CD4-positive, alpha-beta T cell treated with Interleukin-4 for 4 hours (primary cell): ENCODE measurements around the gene ERI3.

Experiments
- DNase-seq: peaks from one replicate; pipeline ENCODE4 v3.0.0-alpha.2; 2020

Gene ERI3

DNA sequence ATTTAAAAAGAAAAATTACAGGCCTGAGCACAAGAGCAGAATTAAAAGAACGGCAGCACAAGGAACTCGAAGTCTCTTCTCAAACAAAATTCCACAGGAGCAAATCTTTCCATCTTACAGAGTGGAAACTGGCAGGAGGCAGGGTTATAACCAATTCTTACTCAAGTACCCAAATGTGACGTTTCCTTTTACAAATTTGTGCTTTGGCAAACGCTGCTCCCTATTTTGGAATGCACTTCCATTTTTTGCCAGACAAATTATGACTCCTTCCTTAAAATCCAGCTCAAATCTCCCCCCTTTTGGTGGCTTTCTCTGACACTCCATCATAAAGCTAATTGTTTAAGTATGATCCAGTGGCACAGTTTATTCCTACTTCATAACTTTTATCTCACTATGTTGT is 7.8 kb downstream of the ERI3 start:
- no peak for DNase-seq

DNA sequence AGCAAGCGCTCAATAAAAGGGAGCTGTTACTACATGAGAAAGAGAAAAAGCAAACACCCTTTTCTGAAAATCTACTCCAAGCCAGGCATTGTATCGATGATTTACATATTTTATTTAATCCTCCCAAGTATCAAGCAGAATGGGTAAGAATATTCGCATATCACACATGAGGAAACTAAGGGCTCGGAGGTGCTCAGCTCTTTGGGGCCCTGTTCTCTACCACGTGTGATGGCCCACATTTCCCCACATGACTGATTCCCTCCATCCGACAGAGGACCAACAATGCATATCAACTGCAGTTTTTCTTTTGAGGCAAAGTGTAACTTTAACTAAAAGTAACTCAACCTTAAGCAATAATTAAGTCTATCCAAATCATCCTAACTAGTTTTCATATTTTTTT is 8.2 kb downstream of the ERI3 start:
- DNase-seq = no peak

DNA sequence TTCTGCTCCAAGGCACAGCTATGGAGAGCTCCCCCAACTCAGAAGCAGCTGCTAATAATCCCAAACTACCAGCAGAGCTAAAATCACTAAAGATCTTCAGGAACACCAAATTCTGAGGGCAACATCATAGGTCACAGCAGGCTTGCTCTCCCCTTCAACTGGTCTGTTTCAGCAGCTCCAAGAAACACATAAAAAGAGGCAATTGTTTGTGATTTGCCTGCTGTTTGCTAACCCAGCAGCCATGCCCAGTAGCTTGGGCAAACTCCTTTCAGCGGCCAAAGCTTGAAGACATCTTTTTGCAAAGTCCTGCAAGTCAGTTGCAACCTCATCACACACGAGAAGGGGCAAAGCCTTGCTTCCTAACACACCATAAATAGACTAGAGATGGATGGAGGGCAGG is 8.9 kb downstream of the ERI3 start:
- no peak for DNase-seq

DNA sequence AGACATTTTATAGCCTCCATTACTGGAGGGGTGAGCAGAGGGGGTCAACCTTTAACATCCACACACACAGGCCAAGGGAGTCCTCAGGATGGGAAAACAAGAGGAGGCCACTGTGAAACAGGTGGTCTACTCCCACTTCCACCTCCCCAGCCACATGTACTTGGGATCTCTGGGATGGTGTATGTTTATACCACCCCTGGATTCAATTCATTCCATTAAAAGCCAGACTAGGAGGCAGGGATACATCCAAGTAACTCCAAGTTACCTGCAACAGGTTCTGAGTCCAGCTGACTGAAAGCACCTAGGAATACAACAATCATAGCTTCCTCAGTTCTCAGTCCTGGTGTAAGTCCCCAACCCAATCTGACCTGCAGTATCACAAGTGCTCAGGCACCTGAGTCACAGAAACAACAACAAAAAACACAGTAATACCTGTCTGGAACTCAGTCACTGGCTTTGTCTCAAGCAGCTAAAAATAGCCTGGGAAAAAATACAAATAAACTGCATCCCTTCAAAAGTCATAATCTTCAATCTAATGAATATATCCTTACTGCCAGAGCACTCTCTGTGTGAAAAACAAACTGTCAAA is 9.8 kb downstream of the ERI3 start:
- no peak for DNase-seq

DNA sequence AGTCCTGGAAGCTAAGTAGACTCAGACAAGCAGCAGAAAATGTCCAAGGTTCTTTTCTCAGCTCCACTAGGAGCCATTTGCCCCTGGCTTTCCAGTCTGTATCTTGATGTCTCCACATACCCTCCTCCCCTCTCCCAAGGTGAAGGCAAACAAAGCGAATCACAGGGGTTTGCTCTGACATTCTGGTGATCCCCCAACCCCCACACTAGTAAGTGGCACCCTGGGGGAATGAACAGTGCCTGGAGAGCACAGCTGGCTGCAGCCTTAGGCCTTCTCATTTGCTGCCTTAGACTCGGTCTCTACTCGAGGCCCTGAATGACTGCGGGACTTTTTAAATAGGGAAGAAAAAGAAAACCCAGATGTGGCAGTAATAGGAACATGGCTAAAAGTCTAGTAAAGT is 15.3 kb downstream of the ERI3 start:
- no peak for DNase-seq

DNA sequence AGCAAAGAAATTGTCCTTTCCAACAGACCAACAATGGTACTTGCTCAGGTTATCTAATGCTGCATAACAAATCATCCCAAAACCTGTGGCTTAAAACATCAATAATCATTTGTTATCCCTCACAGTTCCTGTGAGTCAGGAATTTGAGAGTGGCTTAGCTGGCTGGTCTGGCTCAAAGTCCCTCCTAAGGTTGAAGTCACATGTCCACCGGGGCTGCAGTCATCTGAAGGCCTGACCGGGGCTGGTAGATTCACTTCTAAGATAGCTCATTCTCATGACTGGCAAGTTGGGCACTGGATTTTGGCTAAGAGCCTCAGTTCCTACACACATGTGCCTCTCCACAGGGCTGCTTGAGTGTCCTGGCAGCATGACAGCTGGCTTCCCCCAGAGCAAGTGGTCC is 16.9 kb downstream of the ERI3 start:
- no peak for DNase-seq

DNA sequence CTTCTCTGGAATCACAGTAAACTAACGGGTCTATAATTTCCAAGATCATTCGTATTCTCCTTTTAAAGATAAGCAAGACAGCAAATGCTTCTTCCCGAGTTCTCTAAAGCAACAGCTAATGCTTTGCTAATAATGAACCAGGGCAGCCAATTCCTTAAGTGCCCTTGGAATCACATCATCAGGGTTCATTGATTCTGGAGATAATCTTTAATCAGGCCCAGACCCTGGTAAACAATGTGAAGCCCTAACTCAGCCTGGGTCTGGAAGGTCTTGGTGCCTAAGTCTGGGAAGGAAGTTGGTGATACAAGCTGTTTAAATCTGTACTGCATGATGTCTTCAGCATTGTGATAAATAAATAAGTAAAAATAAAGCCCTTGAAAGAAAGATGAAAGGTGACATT is 18.4 kb downstream of the ERI3 start:
- no peak for DNase-seq

DNA sequence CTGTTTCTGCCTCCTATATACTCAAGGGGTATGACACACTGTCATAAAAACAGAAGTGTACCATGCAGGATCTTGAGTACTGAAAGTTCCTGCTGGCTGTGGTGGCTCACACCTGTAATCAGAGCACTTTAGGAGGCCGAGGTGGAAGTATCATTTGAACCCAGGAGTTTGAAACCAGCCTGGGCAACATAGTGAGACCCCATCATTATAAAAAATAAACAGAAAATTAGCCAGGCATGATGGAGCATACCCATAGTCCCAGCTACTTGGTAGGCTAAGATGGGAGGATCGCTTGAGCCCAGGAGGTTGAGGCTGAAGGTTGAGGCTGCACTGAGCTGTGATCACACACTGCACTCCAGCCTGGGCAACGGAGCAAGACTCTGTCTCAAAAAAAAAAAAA is 20.1 kb downstream of the ERI3 start:
- no peak for DNase-seq

DNA sequence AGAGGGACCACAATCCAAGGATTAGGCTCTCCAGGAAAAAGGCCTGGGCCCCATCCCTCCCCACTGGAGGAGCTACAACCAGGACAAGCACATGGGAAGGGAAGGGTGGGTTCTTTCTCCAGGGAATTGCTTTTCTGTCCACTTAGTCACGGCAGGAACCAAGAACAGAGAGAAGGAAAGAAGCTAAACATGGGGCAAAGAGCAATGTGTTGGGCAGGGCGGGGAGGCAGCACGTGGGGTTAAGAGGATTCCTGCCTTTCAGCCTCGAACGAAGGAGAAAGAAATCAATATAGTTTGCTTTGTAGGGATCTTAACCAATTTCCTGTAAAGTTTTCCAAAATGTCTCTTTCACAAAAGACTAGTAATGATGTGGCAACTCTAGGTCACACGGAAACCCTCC is 21.7 kb downstream of the ERI3 start:
- no peak for DNase-seq

DNA sequence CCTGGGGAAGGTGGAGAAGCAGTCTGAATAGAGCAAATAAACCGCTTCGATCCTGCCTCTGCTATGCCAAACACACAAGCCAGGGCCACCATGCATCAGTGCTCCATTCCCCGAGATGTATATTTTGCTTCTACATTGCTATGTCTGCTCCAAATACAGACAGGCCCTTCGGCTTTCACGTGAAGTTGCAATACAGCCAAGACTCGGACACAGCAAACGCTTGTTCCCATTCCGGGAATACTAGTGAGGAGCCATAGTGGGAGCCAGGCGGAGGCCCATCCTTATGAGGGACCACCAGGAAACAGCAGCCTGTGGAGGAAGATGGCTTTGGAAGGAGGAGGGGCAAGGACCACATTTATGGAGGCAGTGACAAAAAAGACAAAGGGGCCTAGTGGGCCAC is 22.6 kb downstream of the ERI3 start:
- no peak for DNase-seq

DNA sequence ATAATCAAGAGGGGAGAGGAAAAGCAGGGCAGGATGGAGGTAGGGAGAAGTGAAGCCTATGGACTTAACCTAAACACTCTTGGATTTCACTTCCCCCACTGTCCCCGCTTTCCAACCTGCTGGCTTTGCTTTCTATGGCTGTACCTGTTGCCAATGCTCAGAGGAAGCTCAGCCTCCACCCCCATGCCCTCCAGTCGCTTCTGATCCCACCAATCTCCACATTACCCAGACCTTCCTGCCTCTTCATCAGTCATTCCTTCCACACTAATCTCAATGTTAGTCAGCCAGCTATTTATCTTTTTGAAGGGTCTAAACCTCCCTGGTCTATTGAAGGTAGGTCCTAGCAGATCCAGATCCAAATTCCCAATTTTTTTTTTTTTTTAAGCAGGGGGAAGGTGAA is 24.1 kb downstream of the ERI3 start:
- no peak for DNase-seq

DNA sequence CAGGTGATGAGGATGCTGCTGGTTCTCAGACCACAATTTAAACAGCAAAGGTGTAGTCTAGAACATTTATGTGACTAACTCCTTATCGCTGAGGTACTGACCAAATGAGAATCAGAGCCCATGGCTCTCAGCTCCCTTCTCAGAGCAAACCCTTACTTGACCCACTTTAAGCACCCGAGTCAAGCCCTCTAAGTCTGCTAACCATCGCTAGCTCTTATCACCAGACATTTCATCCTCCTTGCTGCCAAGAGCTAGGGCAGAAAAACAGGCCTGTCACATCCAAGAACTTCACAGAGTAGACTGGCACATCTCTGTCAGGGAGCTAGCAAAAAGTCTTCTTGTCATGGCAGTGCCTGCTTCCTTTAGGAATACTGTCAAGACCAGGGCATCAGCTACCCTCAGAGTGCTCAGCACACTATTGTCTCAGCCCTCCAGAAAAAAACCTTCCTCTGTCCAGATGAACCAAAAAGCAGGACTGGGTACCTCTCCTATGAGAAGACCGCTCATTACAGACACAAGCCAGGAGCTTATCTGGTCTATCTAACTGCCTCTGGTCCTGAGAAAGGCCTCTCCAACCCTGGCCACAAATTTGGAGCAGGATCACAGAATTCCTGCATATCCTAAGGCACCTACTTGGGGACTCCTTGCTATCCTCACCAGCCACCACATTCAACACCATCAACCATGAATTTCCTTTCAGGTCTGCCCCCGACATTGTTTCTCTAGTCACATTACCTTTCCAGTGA is 26.2 kb downstream of the ERI3 start:
- DNase-seq = no peak

DNA sequence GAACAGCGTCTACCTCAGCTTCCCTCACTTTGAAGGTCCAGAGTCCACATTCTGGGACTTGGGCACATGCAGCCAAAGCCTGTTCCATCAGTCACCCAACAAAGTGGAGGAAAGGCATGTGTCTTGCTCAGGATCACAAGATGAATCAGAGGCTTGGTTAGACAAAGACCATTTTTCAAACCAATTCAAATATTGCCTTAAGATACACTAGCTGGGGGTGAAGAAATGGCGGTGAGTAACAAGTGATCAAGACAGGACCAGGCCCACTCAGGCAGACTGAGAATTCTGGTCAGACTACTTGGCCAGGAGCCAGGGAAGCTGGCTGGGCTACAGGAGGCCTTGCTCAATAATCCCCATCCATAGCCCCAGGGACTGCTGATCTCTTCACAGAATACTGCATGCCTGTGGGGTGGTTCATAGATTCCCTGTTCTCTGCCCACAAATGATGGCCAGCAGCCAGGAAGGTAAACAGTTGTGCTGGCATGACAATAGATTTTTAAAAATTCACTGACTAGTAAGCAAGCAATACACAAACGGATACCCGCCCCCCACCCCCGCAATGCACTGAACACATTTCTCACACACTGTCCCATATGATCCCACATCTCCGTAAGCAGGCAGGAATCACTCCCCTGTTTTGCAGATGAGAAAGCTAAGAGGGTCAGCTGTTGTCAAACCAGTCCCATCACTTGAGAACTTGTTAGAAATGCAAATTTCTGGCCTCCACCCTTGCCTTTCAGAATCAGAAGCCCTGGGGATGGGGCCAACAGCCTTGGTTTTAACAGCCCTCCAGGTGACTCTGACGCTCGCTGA is 27.2 kb downstream of the ERI3 start:
- no peak for DNase-seq

DNA sequence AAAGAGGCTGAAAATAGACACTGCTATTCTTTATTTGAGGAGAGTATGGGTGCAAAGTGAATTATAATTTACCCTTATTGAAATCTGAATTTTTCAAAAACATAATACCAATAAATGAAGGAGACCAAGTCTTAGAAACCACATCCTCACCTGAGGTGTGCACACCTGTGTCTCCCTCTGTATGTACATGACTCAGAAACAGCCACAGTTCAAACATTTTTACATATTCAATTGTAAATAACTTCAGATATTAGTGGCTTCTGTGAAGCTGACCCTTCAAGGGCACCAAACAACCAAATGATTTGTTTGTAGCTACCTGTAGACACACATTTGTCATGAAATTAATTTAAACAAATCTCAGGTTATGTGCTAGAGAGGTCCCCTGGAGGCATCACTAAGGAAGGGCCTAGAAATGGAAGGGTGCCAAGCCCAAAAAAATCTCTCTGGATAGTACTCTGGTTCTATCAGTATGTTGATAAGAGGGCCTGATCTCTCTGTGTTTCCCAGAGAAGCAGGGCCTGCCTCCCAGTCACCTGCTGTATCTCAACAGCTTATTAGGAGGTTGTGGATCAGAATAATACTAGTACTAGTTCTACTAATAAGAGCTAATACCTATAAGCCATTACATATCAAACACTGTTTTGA is 28.1 kb downstream of the ERI3 start:
- no peak for DNase-seq

DNA sequence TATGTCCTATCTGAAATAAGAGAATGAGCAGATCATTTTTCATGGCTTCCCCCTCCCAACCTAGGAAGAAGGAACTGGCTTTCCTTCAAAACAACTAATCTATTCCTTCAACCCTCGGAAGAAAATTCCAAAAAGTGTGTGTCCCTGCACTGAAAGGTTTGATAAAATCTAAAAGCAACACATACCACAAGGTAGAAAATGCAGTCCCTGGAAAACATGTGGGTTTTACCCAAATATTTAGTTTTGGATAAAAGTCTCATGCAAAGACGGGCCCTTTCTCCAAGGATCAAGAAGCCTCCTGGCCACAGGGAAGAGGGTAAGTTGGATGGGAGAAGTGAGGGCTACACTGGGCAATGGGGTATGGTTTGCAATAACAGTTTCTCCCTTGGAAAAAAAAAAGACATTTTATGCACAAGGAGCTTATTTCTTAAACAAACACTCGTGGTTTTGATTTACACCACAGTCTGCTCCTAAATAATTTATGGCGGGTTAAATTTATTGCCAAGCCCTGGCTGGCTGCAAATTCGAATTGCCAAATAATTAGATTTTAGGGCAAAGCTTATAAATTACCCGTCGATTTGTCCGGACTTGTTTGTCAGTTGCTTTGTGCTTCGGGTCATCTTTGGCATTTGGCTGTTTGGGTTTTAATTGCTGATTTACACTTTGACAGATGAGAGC is 28.9 kb downstream of the ERI3 start:
- DNase-seq = no peak

DNA sequence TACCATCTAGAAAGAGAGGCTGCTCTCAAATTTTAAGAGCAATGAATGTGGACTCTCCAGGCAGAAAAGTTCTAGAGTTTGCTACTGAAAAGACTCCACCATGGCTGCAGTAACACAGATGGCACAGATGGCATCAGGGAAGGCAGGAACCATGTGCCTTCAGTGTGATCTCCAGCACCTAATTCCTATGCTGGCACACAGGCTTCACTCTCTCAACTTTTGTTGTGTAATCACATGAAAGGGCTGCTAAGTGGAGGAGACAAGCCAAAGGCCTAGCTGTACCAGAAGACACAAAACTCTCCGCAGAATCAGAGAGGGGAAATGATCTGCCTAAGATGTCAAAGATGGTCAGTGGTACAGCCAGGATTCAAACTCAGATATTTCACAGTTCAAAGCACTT is 31.1 kb downstream of the ERI3 start:
- DNase-seq = no peak

DNA sequence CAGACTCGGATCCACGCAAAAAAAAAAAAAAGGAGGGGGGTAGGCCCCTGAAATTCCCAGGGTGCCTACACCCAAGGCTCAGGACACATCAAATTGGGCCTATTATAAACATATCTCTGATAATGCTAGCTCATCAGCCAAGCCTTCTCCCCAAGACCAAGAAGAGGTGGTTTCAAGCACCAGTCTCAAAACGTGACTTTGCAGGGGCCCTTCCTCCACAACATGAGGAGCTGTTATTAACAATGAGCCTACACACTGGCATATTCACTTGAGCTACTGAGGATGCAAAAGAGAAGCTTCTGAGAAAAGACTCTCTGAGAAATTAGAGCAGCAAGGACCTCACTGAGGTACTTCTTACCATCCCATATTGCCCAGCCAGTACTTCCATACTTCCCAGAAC is 32.7 kb downstream of the ERI3 start:
- no peak for DNase-seq

DNA sequence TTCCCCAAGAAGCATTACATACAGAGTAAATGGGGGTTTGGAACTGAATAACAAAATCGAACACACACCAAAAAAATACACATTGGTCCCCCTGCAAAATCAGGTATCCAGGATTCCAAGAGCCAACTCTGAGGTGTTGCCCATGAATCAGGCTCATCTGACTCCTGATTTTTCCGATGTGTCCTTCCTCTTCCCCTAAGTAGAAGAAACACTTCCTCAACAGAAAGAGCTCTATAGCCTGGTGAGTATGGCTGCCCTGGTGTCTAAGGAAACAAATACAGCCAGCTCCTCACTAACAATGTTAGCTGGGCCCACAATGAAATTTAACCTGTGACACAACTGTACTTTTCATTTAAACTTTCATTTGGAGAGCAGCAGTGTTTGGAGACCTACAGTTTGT is 33.6 kb downstream of the ERI3 start:
- DNase-seq = no peak

DNA sequence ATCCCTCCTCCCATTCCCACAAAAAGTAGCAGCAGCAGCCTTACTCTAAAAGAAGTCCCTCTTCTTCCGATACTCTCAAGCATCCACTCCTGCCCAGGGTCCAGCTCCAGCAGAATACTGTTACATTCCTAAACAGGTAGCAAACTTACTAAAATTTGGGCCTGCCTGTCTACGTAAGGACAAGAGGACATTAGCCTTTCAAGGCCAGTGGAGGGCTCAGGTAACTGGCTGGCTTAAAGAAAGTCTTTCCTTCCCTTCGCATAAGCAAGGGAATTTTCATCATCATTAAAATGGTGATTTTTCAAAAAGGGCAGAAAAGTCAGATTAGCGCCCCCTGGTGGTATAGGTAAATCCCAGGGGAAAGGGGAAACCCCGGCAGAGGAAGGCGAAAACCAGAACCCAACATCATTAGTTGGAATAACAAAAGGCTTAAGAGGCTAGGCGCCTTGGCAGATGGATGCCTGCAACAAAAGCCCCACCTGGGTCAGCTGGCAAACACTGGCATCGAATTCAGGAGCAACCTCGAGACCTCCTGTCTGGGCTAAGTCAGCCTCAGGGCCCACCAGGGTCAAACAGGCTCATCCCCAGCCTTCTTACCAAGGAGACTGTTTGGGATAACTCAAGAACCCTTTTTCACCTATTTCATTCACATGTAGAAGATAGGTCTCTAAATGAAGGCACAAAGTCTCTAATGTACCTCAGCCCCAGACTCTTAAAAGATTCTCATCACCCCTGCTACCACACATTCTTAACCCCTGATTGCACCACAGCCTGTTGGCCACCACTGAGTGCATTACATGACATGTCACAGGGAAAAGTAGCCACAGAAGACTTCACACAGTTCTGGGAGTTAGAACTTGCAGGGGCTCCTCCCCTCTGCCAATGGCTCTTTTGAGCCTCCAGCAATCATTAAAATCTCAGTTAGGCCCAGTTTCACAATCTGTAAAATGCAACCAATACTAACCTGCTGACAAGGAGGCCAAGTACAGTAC is 36.7 kb downstream of the ERI3 start:
- peak; percentile 54 for DNase-seq

DNA sequence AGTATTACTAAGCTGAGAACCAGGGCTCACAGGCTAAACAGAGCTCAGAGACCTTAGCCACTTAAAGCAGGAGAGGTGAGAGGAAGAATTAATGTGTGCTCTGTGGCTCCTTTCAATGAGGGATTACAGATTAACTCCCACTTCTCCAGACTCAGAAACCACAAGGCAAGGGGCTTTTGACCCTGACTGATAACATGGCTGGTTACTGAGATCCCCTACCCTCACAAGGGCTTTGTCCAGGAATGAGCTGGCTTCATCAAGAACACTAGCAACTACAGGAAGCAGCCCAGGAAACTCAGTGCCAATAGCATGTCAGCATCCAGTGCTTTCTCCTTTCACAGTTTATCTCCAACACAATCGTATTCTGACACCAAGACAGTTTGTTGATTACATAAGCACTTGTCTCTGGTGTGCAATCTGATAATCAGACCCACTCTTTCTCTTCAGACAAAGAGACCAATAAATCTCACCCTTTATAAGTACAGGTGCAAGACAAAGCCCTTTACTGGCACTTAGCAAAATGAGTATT is 38.8 kb downstream of the ERI3 start:
- DNase-seq = no peak

DNA sequence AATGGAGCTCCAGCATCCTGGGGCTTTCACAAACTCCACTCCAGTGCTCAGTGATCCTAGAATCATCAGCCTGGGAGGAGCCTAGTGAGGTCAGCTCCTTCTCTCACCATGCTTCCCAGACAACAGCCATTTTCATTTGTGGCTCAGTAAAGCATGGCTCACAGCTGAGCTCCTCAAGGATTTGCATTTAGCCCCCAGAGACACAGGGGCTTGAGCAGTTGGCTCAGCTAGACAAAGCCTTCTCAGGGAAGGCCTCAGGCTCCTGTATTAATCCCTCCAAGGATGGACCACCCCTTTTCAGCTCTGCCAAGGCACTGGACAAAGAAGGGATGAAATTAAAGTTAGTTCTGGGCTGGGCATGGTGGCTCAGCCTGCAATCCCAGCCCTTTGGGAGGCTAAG is 39.5 kb downstream of the ERI3 start:
- no peak for DNase-seq

DNA sequence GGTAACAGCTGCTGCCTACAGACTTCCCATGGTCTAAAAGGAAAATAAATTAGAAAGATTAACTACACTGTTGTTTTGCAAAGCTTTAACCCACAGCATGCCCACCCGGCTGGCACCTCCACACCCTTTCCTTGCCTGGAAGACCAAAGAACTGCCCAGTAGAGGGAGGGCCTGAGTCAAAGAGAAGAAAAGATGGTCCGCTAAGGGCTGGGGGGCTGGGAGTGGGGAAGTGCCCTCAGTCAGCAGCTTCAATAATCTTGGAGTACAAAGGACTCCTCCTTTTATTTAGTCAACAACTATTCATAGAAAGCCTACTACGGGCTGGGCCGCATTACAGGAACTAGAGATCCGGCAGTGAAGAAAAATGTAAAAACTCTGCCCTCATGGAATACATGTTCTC is 40.6 kb downstream of the ERI3 start:
- no peak for DNase-seq
